ENCODE measurements around the gene HSD17B11.

DNA sequence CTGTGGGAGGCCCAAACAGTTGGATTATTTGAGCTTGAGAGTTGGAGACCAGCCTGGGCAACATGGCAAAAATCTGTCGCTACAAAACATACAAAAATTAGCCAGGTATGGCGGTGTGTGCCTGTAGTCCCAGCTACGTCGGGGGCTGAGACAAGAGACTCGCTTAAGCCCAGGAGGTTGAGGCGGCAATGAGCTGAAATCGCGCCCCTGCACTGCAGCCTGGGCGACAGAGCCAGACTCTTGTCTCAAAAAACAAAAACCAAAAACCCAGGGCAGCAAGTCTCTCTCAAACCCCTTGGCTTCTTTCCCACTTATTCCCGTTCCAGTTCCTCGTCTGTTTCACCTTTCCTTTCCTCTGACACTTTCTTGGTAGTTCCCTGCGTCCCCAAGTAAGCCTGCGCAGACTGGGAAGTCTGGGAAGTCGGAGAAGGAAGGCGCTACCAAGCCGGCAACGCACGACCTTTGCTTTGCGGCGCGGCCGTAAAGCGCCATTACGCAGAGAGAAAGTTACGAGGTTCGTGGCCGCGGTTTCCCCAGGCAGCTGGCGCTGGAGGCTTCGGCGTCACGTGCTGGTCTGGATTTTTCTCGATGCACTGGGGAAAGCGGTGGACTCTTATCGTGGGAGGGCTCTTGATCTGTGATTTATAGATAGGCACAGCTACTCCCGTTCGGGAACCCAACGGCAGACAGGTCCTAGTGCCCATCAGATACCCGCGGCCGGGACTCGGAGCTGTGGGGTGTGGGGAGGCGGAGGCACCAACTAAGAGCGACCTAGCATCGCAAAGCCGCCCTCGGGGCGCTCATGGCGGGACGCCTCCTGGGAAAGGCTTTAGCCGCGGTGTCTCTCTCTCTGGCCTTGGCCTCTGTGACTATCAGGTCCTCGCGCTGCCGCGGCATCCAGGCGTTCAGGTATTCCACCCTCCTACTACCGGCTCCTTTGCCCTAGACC lies 31.4 kb upstream of the HSD17B11 start, which contains the start of gene NUDT9:
- TF ChIP-seq, protein P1, sequence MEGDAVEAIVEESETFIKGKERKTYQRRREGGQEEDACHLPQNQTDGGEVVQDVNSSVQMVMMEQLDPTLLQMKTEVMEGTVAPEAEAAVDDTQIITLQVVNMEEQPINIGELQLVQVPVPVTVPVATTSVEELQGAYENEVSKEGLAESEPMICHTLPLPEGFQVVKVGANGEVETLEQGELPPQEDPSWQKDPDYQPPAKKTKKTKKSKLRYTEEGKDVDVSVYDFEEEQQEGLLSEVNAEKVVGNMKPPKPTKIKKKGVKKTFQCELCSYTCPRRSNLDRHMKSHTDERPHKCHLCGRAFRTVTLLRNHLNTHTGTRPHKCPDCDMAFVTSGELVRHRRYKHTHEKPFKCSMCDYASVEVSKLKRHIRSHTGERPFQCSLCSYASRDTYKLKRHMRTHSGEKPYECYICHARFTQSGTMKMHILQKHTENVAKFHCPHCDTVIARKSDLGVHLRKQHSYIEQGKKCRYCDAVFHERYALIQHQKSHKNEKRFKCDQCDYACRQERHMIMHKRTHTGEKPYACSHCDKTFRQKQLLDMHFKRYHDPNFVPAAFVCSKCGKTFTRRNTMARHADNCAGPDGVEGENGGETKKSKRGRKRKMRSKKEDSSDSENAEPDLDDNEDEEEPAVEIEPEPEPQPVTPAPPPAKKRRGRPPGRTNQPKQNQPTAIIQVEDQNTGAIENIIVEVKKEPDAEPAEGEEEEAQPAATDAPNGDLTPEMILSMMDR (IDR thresholded peaks at IDR 0.05; ENCODE audit: low read length) = no peak
- TF ChIP-seq EZH2 (IDR thresholded peaks at IDR 0.05; ENCODE audit: borderline replicate concordance, low read length) = no peak
